Measurements from ENCODE around the gene HRK. TPM values are rescaled to one million over a fixed set of nuclear protein-coding genes. Genes with fewer than 3 reads are reported as not detected.

Gene HRK
- total and polyA plus RNA-seq, 9 of the 15 experiments (the other 6 are each of a cell fraction or from before 2014, with no cell fraction given), result 0.01 to 0.05 (median 0.04) TPM; not detected in 6

DNA sequence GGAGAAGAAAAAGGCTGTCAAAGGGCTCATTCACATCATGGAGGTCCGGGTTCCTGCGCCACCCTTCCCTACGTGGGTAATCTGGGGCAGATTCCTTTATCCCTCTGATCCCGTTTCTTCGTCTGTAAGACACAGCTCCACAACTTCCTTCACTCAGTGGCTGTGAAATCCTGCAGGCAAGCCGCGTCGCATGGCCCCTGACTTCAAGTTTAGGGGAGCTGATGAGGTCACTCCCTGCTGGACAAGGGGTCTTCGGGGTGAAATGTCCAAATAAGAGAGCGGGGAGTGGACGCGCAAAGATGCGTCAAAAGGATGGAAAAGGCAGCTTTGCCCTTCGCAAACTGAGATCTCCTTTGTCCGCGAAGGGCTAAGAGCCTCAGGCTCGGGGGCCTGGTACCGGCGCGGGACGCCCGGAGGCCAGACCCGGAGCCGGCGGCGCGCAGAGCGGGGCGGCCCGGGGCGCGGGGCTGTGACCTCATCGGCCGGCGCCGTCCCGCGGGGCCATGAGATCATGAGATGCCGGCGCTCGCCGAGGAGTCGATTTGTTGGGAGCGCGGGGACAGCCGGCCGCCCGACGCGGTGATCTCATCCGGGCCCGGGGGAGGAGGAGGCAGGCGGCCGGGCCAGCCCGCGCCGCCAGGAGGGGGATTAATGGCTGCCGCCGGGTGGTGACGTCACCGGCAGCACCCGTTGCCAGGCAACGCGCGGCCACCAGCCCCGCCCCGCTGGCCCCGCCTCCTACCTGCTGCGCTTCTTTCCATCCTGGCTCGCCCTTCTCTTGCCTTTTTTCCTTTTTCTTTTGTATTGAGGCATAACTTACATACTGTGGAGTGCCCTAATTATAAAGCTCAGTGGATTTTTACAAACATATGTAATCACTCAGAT is 62.1 kb downstream of the HRK start (continued):
- TF ChIP-seq IRF2 (CRISPR knock-in tag; IDR thresholded peaks at IDR 0.05) (no peak), ZNF165 (CRISPR knock-in tag; IDR thresholded peaks at IDR 0.05; ENCODE audit: borderline replicate concordance) (no peak), PYGO2 (tag; IDR thresholded peaks at IDR 0.05) (no peak), JUNB (CRISPR knock-in tag; conservative IDR thresholded peaks at IDR 0.05) (peak; percentile 96), TCF3 (CRISPR knock-in tag; IDR thresholded peaks at IDR 0.05) (peak; percentile 25; the same call in 1 of the 2 replicates), DACH1 (IDR thresholded peaks at IDR 0.05; ENCODE audit: partially characterized antibody) (no peak), E2F3 (CRISPR knock-in tag; IDR thresholded peaks at IDR 0.05) (0 out of 2 replicates have a peak, but pooled peaks have one; percentile 18), KDM5B (IDR thresholded peaks at IDR 0.05; ENCODE audit: insufficient replicate concordance, low read depth, low read length) (peak; percentile 85), NFIX (CRISPR knock-in tag; IDR thresholded peaks at IDR 0.05; ENCODE audit: low read depth) (no peak), RBM39 (optimal IDR thresholded peaks at IDR 0.05; ENCODE audit: low read depth, low read length) (no peak), WHSC1 (IDR thresholded peaks at IDR 0.05; ENCODE audit: low read length) (no peak), MEF2A (IDR thresholded peaks at IDR 0.05; ENCODE audit: control insufficient read depth, low read depth, low read length) (no peak), SRSF9 (IDR thresholded peaks at IDR 0.05; ENCODE audit: borderline replicate concordance, low read depth, low read length) (no peak), ZNF655 (CRISPR knock-in tag; IDR thresholded peaks at IDR 0.05) (no peak), MEIS2 (IDR thresholded peaks at IDR 0.05; ENCODE audit: partially characterized antibody) (peak; percentile 34)
- TF ChIP-seq, protein P1, sequence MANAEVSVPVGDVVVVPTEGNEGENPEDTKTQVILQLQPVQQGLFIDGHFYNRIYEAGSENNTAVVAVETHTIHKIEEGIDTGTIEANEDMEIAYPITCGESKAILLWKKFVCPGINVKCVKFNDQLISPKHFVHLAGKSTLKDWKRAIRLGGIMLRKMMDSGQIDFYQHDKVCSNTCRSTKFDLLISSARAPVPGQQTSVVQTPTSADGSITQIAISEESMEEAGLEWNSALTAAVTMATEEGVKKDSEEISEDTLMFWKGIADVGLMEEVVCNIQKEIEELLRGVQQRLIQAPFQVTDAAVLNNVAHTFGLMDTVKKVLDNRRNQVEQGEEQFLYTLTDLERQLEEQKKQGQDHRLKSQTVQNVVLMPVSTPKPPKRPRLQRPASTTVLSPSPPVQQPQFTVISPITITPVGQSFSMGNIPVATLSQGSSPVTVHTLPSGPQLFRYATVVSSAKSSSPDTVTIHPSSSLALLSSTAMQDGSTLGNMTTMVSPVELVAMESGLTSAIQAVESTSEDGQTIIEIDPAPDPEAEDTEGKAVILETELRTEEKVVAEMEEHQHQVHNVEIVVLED (CRISPR knock-in tag; IDR thresholded peaks at IDR 0.05), result peak; percentile 73
- TF ChIP-seq, protein P2, sequence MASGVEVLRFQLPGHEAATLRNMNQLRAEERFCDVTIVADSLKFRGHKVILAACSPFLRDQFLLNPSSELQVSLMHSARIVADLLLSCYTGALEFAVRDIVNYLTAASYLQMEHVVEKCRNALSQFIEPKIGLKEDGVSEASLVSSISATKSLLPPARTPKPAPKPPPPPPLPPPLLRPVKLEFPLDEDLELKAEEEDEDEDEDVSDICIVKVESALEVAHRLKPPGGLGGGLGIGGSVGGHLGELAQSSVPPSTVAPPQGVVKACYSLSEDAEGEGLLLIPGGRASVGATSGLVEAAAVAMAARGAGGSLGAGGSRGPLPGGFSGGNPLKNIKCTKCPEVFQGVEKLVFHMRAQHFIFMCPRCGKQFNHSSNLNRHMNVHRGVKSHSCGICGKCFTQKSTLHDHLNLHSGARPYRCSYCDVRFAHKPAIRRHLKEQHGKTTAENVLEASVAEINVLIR (CRISPR knock-in tag; IDR thresholded peaks at IDR 0.05), result peak; percentile 97
- TF ChIP-seq, protein P3, sequence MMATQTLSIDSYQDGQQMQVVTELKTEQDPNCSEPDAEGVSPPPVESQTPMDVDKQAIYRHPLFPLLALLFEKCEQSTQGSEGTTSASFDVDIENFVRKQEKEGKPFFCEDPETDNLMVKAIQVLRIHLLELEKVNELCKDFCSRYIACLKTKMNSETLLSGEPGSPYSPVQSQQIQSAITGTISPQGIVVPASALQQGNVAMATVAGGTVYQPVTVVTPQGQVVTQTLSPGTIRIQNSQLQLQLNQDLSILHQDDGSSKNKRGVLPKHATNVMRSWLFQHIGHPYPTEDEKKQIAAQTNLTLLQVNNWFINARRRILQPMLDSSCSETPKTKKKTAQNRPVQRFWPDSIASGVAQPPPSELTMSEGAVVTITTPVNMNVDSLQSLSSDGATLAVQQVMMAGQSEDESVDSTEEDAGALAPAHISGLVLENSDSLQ (IDR thresholded peaks at IDR 0.05), result peak; percentile 23; the same call in 1 of the 2 replicates
- TF ChIP-seq, protein P4, sequence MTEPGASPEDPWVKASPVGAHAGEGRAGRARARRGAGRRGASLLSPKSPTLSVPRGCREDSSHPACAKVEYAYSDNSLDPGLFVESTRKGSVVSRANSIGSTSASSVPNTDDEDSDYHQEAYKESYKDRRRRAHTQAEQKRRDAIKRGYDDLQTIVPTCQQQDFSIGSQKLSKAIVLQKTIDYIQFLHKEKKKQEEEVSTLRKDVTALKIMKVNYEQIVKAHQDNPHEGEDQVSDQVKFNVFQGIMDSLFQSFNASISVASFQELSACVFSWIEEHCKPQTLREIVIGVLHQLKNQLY (CRISPR knock-in tag; conservative IDR thresholded peaks at IDR 0.05), result no peak
- TF ChIP-seq, protein P5, sequence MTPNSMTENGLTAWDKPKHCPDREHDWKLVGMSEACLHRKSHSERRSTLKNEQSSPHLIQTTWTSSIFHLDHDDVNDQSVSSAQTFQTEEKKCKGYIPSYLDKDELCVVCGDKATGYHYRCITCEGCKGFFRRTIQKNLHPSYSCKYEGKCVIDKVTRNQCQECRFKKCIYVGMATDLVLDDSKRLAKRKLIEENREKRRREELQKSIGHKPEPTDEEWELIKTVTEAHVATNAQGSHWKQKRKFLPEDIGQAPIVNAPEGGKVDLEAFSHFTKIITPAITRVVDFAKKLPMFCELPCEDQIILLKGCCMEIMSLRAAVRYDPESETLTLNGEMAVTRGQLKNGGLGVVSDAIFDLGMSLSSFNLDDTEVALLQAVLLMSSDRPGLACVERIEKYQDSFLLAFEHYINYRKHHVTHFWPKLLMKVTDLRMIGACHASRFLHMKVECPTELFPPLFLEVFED (CRISPR knock-in tag; conservative IDR thresholded peaks at IDR 0.05), result no peak
